Skin epidermis (tissue), 12 donors: ENCODE data around the gene ZNF654.
A peak's percentile ranks its signal among the peaks of the same experiment; 100 is the strongest.

Experiments used
- H3K27ac ChIP-seq, 21 experiments: fragments of 200-600 bp; sonication (generic) in 11 of 21; one replicate each; pipeline ENCODE4 v1.5.0; 2020; ENCODE audit warnings: mild to moderate bottlenecking in 3 of 21, inconsistent platforms in 2 of 21, moderate library complexity in 2 of 21
- H3K4me3 ChIP-seq, 7 experiments: fragments of 200-600 bp; sonication (generic) in 2 of 7; one replicate each; pipeline ENCODE4 v1.5.0; 2020; ENCODE audit warnings: inconsistent platforms in 2 of 7, mild to moderate bottlenecking in 2 of 7, moderate library complexity in 1 of 7

The ZNF654 gene

DNA sequence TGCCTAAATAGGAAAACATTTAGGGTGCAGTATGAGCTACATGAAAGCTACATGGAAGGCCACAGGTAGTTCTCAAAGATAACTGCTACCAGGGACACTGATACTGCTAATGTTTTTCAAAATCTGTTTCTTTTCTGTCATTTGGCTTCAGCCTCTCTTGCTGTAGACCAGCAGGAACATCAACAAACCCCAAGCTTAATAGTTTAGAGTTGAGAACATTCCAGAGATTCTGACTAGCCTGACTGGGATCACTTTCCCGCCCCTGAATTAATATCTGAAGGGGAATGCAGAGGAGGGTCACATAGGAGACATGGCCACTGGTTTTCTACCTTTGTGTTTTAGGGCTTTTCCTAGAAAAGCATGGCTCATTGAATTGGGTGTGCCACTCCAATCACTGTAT lies 73.8 kb downstream of the ZNF654 start:
- H3K27ac ChIP-seq, result no peak overlapping the region

GRCh38 chr3:88133711-88134263 lies 74.7 kb downstream of the ZNF654 start:
- Histone ChIP-seq H3K4me3 (no peak overlapping the region), H3K27ac (no peak overlapping the region)

More for the DNA sequence above, 73.8 kb downstream of the ZNF654 start:
- no peak overlapping the region for H3K4me3 ChIP-seq

- Histone ChIP-seq H3K27ac (no peak overlapping the region), H3K4me3 (no peak overlapping the region)
Measured at GRCh38 chr3:88137836-88138235, 78.8 kb downstream of the ZNF654 start.

GRCh38 chr3:88141458-88142083 lies 82.5 kb downstream of the ZNF654 start:
- Histone ChIP-seq H3K27ac (peak overlapping the region in 5 of 21 experiments; percentile 20 to 60 (median 28)), H3K4me3 (no peak overlapping the region)

- H3K4me3 ChIP-seq, result no peak overlapping the region
- peak overlapping the region in 6 of 21 experiments; percentile 18 to 60 (median 26) for H3K27ac ChIP-seq
Measured at GRCh38 chr3:88142094-88142624, 83.1 kb downstream of the ZNF654 start.

DNA sequence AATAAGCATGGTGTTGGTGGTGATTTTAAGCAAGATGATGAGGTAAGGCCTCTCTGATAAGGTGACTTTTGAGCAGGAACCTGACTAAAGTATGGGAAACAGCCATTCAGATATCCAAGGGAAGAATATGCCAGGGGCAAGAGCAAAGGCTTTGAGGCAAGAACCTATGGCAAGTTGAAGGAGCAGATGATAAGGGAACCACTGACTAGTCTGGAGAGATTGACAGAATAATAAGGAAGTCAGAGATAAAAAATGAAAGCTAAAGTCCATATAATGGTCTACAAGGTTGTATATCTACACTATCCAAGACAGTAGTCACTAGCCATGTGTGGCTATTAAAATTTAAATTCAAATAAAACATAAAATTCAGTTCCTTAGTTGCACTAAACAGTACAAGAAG lies 88.2 kb downstream of the ZNF654 start:
- Histone ChIP-seq H3K4me3 (no peak overlapping the region), H3K27ac (no peak overlapping the region)

GRCh38 chr3:88148651-88149050 lies 89.6 kb downstream of the ZNF654 start:
- Histone ChIP-seq H3K27ac (peak overlapping the region in 4 of 21 experiments; percentile 94 to 98 (median 96)), H3K4me3 (peak overlapping the region; percentile 66 to 96 (median 90))

- H3K4me3 ChIP-seq, result peak overlapping the region; percentile 66 to 96 (median 90)
- peak overlapping the region in 20 of 21 experiments; percentile 72 to 98 (median 92) for H3K27ac ChIP-seq
Measured at GRCh38 chr3:88149101-88149508, 90.0 kb downstream of the ZNF654 start.

- Histone ChIP-seq H3K4me3 (peak within 1 kb of the TSS; percentile 66 to 96 (median 90)), H3K27ac (peak within 1 kb of the TSS; percentile 60 to 98 (median 92))
Measured at GRCh38 chr3:88149509-88150362, 90.7 kb downstream of the ZNF654 start, which contains the start of gene C3orf38. TSS of gene C3orf38 (plus strand) at chr3:88149959. CDS start at chr3:88150053, 94 bp downstream.

- Histone ChIP-seq H3K27ac (peak overlapping the region; percentile 60 to 98 (median 92)), H3K4me3 (peak overlapping the region; percentile 66 to 96 (median 90))
Measured at GRCh38 chr3:88150371-88150770, 91.3 kb downstream of the ZNF654 start.

GRCh38 chr3:88150806-88151205 lies 91.8 kb downstream of the ZNF654 start:
- peak overlapping the region; percentile 66 to 96 (median 90) for H3K4me3 ChIP-seq
- H3K27ac ChIP-seq, result peak overlapping the region in 17 of 21 experiments; percentile 82 to 98 (median 93)

- H3K4me3 ChIP-seq, result peak overlapping the region in 6 of 7 experiments; percentile 66 to 96 (median 90)
Measured at GRCh38 chr3:88151358-88151757, 92.3 kb downstream of the ZNF654 start.

DNA sequence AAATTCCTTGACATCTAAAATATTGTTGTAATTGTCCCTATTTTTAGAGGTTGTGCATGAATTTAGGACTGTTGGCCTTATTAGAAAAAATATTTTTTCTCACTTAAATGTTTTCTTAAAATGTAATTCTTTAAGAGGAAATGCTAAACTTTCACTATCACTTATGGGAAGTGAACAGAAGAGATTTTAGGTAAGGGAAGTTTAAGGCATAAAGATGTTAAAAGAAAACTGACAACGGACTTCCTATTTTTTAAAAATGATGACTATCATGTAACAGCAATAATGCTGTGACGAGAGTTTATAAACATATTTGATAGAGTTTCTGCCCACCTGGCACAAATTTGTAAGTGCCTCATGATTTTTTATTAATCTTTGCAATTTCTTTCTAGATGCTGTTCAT lies 93.8 kb downstream of the ZNF654 start:
- H3K4me3 ChIP-seq, result no peak overlapping the region
- H3K27ac ChIP-seq, result no peak overlapping the region

More at GRCh38 chr3:88151358-88151757, 92.3 kb downstream of the ZNF654 start:
- H3K27ac ChIP-seq, result peak overlapping the region in 8 of 21 experiments; percentile 87 to 98 (median 94)

GRCh38 chr3:88166419-88166971 lies 107.4 kb downstream of the ZNF654 start:
- H3K4me3 ChIP-seq, result no peak overlapping the region

DNA sequence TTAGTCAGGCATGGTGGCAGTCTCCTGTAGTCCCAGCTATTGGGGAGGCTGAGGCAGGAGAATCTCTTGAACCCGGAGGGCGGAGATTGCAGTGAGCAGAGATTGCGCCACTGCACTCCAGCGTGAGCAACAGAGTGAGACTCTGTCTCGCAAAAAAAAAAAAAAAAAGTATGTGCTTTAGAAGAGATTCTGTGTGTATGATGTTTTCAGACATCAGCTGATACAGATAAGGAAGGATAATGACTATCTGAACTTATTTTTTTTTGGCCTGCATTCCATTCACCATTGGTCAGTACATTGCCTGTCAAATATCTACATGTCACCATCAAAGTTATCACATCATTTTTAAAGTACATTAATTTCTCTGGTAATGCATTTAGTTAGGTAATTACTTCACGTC lies 108.1 kb downstream of the ZNF654 start:
- no peak overlapping the region for H3K4me3 ChIP-seq
- H3K27ac ChIP-seq, result no peak overlapping the region

More at GRCh38 chr3:88166419-88166971, 107.4 kb downstream of the ZNF654 start:
- no peak overlapping the region for H3K27ac ChIP-seq

- Histone ChIP-seq H3K4me3 (no peak overlapping the region), H3K27ac (no peak overlapping the region)
Measured at GRCh38 chr3:88167704-88168103, 108.6 kb downstream of the ZNF654 start.

- H3K27ac ChIP-seq, result no peak overlapping the region
- no peak overlapping the region for H3K4me3 ChIP-seq
Measured at GRCh38 chr3:88168171-88168570, 109.1 kb downstream of the ZNF654 start.

DNA sequence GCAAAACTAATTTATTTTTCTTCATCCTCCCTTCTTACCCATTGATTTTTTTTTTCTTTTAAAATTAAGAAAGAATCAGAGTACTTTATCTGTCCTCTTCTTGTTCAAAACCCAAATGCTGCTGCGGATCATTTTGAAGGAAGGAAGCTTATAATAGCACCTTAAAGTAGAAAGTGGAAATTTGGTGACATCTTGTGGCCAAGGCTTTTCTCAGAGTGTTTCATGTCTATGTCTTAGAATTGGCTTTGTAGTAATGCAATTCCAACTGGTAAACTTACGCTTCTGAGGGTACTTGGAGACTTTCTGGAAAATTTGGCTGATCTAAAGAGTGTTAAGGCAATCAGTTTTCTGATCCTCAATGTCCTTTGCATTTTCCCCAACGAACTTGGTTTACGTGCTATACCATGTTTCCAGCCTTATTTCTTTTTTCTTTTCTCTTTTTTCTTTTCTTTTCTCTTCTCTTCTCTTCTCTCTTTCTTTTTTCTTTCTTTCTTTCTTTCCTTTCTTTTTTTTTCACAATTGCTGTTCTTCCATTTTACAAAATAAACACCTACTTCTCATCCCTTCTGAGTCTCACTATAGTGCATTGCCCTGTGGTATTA lies 121.4 kb downstream of the ZNF654 start:
- Histone ChIP-seq H3K4me3 (no peak overlapping the region), H3K27ac (no peak overlapping the region)
